GM20431 (cell line): ENCODE data around the gene CCDC88C.
"Not testable (repeated sequence)": the region's sequence is repeated elsewhere in the genome, so short reads cannot be mapped to it uniquely, and the experiment has no call there.

Source experiments
- in situ Hi-C: fragments of 300-500 bp; cut with MseI, MboI; formaldehyde crosslinking; loops from one replicate; pipeline ENCODE4 v1.15.0; 2020; ENCODE audit warnings: low sequenced_read_pairs; ENCODE audit not compliant: unreplicated experiment

CCDC88C gene

DNA sequence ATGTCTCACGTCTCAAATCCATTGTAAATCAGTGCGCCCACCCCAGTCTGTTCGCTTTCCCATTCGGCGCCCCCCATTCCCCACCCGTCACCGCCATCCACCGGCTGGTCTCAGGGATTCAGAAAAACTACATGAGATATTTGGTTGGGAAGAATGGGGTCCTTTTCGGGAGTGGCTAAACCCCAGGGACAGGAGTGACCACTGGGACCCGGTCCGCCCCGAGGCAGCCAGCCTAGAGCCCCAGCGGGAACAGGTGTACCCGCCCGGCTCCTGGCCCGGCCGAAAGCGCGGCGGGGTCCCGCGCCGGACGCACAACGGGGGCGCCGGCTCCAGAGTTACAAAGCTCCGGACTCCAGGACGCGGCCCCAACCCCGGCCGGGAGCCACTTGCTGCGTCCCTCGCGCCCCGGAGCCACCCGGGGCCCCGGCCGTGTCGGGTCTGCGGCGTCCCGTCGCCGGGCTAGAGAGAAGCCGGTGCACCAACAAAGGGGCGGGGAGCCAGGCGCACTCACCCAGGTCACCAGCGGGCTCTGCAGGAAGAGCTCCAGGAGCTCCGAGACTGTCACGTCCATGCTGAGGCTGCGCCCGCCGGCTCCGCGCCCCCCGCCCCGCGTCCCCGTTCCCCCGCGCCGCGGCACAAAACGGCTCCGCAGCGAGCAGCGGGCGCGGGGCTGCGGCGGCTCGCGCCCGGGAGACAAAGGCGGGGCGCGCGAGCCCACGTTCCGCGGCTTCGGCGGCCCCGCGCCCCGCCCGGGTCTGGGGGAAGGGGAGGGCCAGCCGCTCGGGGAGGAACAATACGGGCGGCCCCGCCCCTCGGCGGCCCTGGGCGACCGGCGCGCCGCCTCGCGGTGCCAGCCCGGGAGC lies at the start of gene CCDC88C:
Gene CCDC88C, minus strand, starts transcription at position 701 of the 863 bp plus-strand sequence. Its CDS starts 130 bp downstream, at position 571.
- in situ Hi-C loops = no loop called here

GRCh38 chr14:91466192-91466591 lies 48.6 kb upstream of the CCDC88C start:
- in situ Hi-C loops = no loop called here

- in situ Hi-C loops = no loop called here
Measured at GRCh38 chr14:91464615-91465205, 47.1 kb upstream of the CCDC88C start.

- in situ Hi-C loops = no loop called here
Measured at GRCh38 chr14:91458612-91459011, 41.0 kb upstream of the CCDC88C start.

DNA sequence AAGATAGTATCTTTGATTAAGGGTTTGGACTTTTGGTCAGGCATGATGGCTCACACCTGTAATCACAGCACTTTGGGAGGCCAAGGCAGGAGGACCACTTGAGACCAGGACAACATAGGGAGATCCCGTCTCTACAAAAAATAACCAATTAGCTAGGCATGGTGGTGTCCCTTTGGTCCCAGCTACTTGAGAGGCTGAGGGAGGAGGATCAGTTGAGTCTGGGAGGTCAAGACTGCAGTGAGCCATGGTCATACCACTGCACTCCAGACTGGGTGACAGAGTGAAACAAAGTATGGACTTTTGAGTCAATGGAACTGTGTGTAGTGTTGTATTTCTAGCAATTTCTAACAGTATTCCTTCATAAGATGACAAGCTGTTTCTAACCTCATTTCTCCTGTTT lies 38.7 kb upstream of the CCDC88C start:
- in situ Hi-C loops = no loop called here

DNA sequence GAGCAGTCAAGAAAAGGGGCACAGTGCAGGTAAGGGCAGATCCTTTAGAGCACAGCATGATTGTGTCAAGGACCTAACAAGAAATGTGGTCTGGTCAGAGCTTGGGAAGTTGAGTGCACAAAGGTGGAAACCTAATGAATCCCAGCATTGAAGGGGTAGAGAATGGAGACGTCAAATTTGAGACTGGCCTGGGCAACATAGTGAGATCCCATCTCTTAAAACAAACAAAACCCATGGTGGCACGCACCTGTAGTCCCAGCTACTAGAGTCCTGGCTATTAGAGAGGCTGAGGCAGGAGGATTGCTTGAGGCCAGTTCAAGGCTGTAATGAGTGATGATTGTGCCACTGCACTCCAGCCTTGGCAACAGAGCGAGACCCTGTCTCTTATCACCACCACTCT lies 37.0 kb upstream of the CCDC88C start:
- in situ Hi-C loops = no loop called here

DNA sequence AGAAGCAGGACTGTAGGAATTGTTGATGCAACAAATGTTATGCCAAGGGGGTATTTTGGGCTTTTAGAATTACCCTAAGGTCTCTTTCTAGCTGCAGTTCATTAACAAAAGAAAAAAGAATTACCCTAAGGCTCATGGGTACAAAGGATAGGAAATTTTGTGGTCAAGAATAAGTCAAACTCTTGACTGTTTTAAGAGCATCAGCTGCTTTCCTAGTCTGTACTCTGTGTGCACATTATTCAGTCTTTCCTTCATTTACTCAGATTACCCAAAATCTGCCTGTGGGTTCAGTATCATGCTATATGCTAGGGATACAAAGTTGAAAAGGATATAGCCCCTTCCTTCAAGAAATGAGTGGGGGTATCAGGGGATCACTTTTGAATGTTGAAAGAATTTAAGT lies 36.5 kb upstream of the CCDC88C start:
- in situ Hi-C loops = no loop called here

DNA sequence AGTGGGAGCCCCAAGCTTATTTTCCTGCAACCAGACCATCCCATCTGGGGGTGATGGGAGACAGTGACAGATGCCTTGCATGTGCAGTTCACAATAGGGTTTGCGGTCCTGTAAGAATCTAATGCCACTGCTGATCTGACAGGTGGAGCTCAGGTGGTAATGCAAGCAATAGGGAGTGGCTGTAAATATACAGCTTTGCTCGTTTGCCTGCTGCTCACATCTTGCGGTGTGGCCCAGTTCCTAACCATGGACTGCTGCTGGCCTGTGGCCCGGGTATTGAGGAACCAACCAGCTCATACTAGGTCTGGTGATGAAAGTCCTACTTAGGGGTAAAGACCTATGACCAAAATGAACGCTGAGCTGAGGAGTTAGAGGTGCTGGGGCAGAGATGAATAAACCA lies 36.1 kb upstream of the CCDC88C start:
- in situ Hi-C loops = no loop called here

DNA sequence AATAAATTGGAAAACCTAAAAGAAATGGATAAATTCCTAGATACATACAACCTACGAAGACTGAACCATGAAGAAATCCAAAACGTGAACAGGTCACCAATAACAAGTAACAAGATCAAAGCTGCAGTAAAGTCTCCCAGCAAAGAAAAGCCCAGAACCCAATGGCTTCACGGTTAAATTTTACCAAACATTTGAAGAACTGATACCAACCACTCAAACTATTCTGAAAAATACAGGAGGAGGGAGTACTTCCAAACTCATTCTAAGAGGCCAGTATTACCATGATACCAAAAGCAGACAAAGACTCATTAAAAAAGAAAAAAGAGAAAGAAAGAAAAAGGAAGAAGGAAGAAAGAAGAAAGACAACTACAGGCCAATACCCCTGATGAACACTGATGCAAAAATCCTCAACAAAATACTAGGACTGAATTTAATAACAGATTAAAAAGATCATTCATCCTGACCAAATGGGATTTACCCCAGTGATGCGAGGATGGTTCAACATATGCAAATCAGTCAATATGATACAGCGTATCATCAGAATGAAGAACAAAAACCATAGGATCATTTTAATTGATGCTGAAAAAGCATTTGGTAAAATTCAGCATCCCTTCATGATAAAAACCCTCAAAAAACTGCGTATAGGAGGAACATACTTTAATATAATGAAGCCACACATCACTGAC lies 26.9 kb upstream of the CCDC88C start:
- in situ Hi-C loops = no loop called here

DNA sequence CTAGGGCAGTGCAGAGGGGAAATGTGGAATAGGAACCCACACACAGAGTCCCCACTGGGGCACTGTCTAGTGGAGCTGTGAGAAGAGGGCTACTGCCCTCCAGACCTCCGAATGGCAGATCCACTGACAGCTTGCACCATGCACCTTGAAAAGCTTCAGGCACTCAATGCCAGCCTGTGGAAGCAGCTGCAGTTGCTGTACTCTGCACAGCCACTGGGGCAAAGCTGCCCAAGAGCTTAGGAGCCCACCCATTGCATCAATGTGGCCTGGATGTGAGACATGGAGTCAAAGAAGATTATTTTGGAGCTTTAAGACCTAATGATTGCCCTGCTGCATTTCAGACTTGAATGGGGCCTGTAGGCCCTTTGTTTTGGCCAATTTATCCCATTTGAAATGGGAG lies 21.7 kb upstream of the CCDC88C start:
- in situ Hi-C loops = no loop called here

DNA sequence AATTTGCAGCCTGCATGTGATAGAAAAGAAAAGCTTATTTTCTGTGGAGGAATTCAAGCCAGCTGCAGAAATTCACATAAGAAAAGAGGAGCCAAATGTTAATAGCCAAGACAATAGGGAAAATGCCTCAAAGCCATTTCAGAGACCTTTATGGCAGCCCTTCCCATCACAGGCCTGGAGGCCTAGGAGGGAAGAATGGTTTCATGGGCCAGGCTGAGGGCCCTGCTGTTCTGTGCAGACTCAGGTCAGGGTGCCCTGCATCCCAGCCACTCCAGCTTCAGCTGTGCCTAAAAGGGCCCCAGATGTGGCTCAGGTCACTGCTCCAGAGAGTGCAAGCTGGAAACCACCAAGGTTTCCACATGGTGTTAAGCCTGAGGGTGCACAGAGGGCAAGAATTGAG lies 21.2 kb upstream of the CCDC88C start:
- in situ Hi-C loops = no loop called here

DNA sequence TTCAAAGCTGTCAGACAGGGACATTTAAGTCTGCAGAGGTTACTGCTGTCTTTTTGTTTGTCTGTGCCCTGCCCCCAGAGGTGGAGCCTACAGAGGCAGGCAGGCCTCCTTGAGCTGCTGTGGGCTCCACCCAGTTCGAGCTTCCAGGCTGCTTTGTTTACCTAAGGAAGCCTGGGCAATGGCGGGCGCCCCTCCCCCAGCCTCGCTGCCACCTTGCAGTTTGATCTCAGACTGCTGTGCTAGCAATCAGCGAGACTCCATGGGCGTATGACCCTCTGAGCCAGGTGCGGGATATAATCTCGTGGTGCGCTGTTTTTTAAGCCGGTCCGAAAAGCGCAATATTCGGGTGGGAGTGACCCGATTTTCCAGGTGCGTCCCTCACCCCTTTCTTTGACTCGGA lies 18.6 kb upstream of the CCDC88C start:
- in situ Hi-C loops = not testable (repeated sequence)

- in situ Hi-C loops = loop anchor here (10.0 kb wide), 1 partner anchor 115 kb away; no protein-coding TSS in a partner anchor
Measured at GRCh38 chr14:91429385-91429784, 11.8 kb upstream of the CCDC88C start.

GRCh38 chr14:91428931-91429330 lies 11.3 kb upstream of the CCDC88C start:
- in situ Hi-C loops = loop anchor here (10.0 kb wide), 1 partner anchor 114 kb away; no protein-coding TSS in a partner anchor

- in situ Hi-C loops = loop anchor here (10.0 kb wide), 1 partner anchor 111 kb away; no protein-coding TSS in a partner anchor
Measured at GRCh38 chr14:91425531-91425944, 7.9 kb upstream of the CCDC88C start.

GRCh38 chr14:91424813-91425530 lies 7.4 kb upstream of the CCDC88C start:
- in situ Hi-C loops = loop anchor here (10.0 kb wide), 1 partner anchor 110 kb away; no protein-coding TSS in a partner anchor

DNA sequence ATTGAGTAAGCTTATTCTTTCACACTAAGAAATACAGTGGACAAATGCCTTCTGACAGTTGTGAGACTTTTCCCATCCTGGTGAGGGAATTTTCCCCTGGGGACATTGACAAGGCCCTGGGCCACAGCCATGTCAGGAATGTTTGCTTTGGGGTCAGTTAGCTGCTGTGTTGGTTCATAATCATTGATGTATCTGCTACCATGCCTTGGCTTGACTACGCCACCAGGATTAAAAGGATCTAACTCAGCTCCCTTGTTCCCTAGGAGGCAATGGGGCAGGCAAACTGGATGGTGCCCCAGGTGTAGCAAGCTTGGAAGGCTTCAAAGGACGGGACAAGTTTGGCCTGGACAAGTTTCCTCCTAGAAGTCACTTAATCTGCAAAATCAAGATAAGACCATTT lies 3.1 kb upstream of the CCDC88C start:
- in situ Hi-C loops = loop anchor here (10.0 kb wide), 1 partner anchor 106 kb away; no protein-coding TSS in a partner anchor

DNA sequence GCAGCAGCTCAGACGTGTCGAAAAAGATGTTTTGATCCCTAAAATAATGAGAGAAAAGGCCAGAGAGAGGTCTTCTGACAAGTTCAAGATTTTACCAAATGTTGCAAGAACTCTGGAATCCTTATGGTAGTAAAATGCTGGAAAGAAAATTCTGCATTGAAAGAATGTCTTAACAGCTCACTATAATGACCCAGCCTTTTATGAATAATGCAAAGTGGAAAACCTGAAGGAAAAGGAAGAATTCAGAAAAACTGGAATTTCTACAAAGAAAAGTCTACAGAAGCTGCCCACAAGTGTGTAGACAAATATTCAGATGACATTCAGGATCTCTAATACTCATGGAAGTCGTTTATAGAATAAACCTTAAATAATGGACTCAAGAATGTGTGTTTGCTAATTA lies 1.8 kb upstream of the CCDC88C start:
- in situ Hi-C loops = no loop called here

DNA sequence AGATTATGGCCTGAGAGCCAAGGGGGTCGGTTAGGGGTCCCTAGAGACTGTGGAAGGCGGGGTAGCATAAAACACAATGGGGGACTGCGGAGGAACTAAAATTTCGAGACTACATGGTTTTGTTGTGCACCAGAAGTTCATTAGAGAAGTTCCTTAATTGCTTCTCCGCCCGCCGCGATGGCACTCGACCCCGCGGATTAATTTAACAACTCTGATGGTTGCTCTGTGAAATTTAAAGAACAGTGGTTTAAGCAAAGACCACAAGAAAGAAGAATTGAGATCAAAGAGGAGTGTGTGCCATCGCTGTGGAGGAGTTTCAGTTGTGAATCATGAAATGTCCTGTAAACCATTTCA lies 1.4 kb upstream of the CCDC88C start:
- in situ Hi-C loops = no loop called here

GRCh38 chr14:91418387-91419043 lies 895 bp upstream of the CCDC88C start:
- in situ Hi-C loops = no loop called here
